Right lobe of liver (tissue), 6 donors: Measurements from ENCODE around the gene SMIM13. TPM values are rescaled to one million over a fixed set of nuclear protein-coding genes. Genes with fewer than 3 reads are reported as not detected.

Experiments used
- ATAC-seq, 4 donors: fragments of 200-7000 bp; cut with Tn5 transposase; one replicate each; pipeline ENCODE4 v1.9.1; 2020; ENCODE audit warnings: mild to moderate bottlenecking in 4 of 4, moderate library complexity in 4 of 4
- DNase-seq, 3 donors: peaks; one replicate each; pipeline ENCODE4 v3.0.0-alpha.2; 2020
- H3K27ac ChIP-seq, 3 donors: fragments of 200-600 bp; one replicate each; pipeline ENCODE4 v1.8.0; 2022
- H3K27me3 ChIP-seq, 2 donors: fragments of 200-600 bp; one replicate each; pipeline ENCODE4 v1.8.0; 2022
- H3K36me3 ChIP-seq, 4 donors: fragments of 200-600 bp; sonication (generic) in 1 of 4; one replicate each; pipeline versions ENCODE4 v1.5.1 to v1.8.0; 2017 to 2022; ENCODE audit warnings: control low read depth in 1 of 4
- H3K4me1 ChIP-seq, 4 donors: fragments of 200-600 bp; sonication (generic) in 1 of 4; one replicate each; pipeline versions ENCODE4 v1.5.1 to v1.8.0; 2017 to 2022; ENCODE audit warnings: control low read depth in 1 of 4
- H3K4me3 ChIP-seq, 3 donors: fragments of 200-600 bp; one replicate each; pipeline ENCODE4 v1.8.0; 2022
- H3K9me3 ChIP-seq, 4 donors: fragments of 200-600 bp; sonication (generic) in 1 of 4; one replicate each; pipeline versions ENCODE4 v1.5.1 to v1.8.0; 2017 to 2022; ENCODE audit warnings: control low read depth in 1 of 4
- CTCF ChIP-seq, 4 donors: fragments of 200-600 bp in 3 of 4; fragments of 450-650 bp in 1 of 4; IDR thresholded peaks; one replicate each; pipeline versions ENCODE4 v1.5.1 to v1.8.0; 2016 to 2022; ENCODE audit warnings: antibody characterized with exemption in 4 of 4, mild to moderate bottlenecking in 2 of 4
- POLR2A ChIP-seq: fragments of 450-650 bp; IDR thresholded peaks from one replicate; pipeline ENCODE4 v1.6.1; 2017; ENCODE audit warnings: antibody characterized with exemption, mild to moderate bottlenecking
- WGBS: methylation state at CpG from one replicate; pipeline ENCODE4 v1.1.6; 2018; ENCODE audit warnings: low coverage, low lambda C conversion rate; ENCODE audit not compliant: insufficient coverage; ENCODE audit errors: missing lambda C conversion rate; 5-methylcytosine and 5-hydroxymethylcytosine counted together
- intact Hi-C, 2 donors: fragments of 100-400 bp; cut with DNase I; formaldehyde crosslinking; loops; one replicate each; pipeline versions ENCODE4 v1.11.2 to v1.14.1; 2022
- total RNA-seq, 6 experiments: library from RNA; depleted of rRNA in 2 of 6; stranded (reverse); fragments of >200 nt in 2 of 6; fragmentation: NEBNext Ultra II Directional in 3 of 6; extraction: Animal tissue kit (Norgen Biotek cat#: 25700) in 3 of 6; gene quantifications; one replicate each; pipeline versions ENCODE4 v1.1.0 to v1.2.4, GENCODE V29; 2016 to 2023
- donor health status: DM: no; HTN: yes; CAD: no.
- donor health status: DM: no; HTN: no; CAD: no.
- donor health status: DM: no; HTN: no; CAD: no.
- donor health status: DM: no; HTN: yes; CAD: no.
- donor health status: DM: no; HTN: yes; CAD: no.

The SMIM13 gene
- total RNA-seq, 6 experiments from 2014 or later: 6.4 to 9.5 (median 7.6) TPM

- Histone ChIP-seq H3K9me3 (no peaks in the 10 kb centered on the region), H3K4me1 (peaks cover 0 to 53% (median 15%) of the 10 kb centered on the region in 4 donors), H3K4me3 (no peak overlapping the region), H3K27me3 (no peaks in the 10 kb centered on the region), H3K36me3 (no peaks in the 10 kb centered on the region), H3K27ac (peak overlapping the region in 1 of 3 donors; percentile 66)
- 18% methylated on average over 5 of the region's 5 CpGs for WGBS
- ATAC-seq (peak; percentile 74 to 91 (median 80)), DNase-seq (peak in 2 of 3 donors; percentile 31 to 68)
- TF ChIP-seq POLR2A (no peak), CTCF (IDR thresholded peaks at IDR 0.05) (no peak)
- intact Hi-C loops: no loop called here
These were observed 40.3 kb upstream of the SMIM13 start for GRCh38 chr6:11053307-11053706.

DNA sequence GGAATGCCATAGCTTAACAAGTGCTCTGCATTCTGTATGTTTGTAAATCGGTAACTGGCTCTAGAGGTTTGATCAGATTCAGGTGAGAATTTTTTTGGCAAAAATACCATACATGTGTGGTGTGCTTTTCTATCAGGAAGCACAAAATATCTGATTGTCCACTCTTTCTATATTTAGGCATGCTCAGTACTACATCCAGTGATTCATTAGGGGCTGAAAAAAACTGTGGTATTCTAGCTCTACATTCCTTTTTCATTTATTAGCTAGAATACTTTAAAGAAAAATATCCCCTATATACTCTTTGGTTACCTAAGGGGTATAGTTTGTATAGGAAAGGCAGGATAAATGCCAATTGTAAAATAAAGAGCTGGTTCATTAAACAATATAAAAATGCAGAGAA lies 38.9 kb upstream of the SMIM13 start:
- no peaks in the 10 kb centered on the region for H3K27me3 ChIP-seq
- H3K4me3 ChIP-seq: no peak overlapping the region
- no peak for TF ChIP-seq CTCF (IDR thresholded peaks at IDR 0.05)
- TF ChIP-seq POLR2A: no peak
- DNase-seq (no peak), ATAC-seq (peak in 3 of 4 donors; percentile 2 to 40 (median 2))
- WGBS: 27% methylated on average over 1 of the region's 1 CpG
- H3K4me1 ChIP-seq: peaks cover 0 to 56% (median 15%) of the 10 kb centered on the region in 4 donors
- intact Hi-C loops: no loop called here
- H3K36me3 ChIP-seq: no peaks in the 10 kb centered on the region
- peak overlapping the region in 2 of 3 donors; percentile 63 to 72 for H3K27ac ChIP-seq
- no peaks in the 10 kb centered on the region for H3K9me3 ChIP-seq

DNA sequence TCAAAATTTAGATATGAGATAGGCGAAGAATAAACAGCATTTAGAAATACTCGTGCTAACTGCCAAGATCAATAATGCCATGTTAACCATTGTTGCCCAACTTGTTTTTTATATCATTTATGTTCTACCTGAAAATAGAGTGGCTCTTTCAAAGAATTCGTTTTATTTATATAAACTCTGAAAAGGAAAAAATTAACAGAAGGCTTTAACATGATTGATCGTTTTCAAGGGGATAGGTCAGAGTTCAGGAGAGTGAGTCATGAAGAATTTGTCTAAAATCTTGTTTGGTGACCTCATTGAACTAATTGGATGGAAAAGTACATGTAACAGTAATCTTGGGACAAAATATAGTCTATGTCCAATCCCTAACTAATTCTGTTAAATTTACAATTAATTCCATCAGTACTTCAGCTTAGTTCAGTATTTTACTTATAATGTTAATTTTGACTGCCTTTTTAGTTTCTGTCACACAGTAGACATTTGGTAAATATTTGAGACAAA lies 38.5 kb upstream of the SMIM13 start:
- H3K9me3 ChIP-seq: no peaks in the 10 kb centered on the region
- DNase-seq (no peak), ATAC-seq (peak; percentile 57 to 79 (median 62))
- H3K4me1 ChIP-seq: peaks cover 0 to 56% (median 15%) of the 10 kb centered on the region in 4 donors
- H3K27me3 ChIP-seq: no peaks in the 10 kb centered on the region
- no peak overlapping the region for H3K4me3 ChIP-seq
- peak overlapping the region; percentile 12 to 72 (median 63) for H3K27ac ChIP-seq
- 14% methylated on average over 4 of the region's 4 CpGs for WGBS
- TF ChIP-seq POLR2A (no peak), CTCF (IDR thresholded peaks at IDR 0.05) (no peak)
- no peaks in the 10 kb centered on the region for H3K36me3 ChIP-seq
- intact Hi-C loops: no loop called here

DNA sequence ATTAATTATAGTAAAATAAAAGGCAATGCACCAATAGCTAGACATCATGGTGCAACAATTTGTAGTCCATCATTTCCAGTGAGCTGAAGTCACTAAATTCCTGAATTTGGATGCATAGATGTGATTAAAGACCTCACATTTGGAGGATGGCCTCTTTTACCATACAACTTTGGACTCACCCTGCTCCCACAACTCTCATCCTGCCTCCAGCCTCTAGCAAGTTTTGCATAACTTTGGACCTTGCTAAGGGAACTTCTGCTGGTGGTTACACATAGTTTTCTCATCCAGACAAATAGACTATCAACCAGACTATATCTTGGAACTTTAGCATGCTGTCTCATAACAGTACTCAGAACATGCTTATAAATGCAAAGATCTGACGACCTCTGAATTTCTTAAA lies 36.8 kb upstream of the SMIM13 start:
- Histone ChIP-seq H3K4me1 (peaks cover 0 to 56% (median 15%) of the 10 kb centered on the region in 4 donors), H3K27ac (peak overlapping the region in 1 of 3 donors; percentile 63)

More for the DNA sequence above, 36.8 kb upstream of the SMIM13 start:
- TF ChIP-seq POLR2A: no peak
- TF ChIP-seq CTCF (IDR thresholded peaks at IDR 0.05): no peak
- Histone ChIP-seq H3K4me3 (no peak overlapping the region), H3K9me3 (no peaks in the 10 kb centered on the region), H3K27me3 (no peaks in the 10 kb centered on the region), H3K36me3 (no peaks in the 10 kb centered on the region)
- no peak for DNase-seq
- WGBS: 71% methylated on average over 1 of the region's 1 CpG
- peak in 1 of 4 donors; percentile 5 for ATAC-seq
- intact Hi-C loops: no loop called here
